Measurements from ENCODE around the gene MFAP5.

DNA sequence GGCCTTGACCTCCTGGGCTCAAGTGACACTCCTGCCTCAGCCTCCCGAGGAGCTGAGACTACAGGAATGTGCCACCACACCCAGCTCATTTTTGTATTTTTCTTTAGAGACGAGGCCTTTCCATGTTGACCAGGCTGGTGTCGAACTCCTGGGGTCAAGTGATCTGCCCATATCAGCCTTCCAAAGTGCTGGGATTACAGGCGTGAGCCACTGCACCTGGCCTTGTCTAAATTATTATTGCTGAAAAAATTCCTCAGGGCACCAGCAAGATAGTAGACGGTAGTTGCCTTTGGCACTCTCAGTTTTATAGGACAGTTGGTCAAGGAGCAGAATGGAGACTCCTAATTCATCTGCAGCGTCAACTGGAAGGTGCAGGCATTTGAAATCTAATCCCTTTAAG is 47.4 kb downstream of the MFAP5 start:
- TF ChIP-seq, protein P1, sequence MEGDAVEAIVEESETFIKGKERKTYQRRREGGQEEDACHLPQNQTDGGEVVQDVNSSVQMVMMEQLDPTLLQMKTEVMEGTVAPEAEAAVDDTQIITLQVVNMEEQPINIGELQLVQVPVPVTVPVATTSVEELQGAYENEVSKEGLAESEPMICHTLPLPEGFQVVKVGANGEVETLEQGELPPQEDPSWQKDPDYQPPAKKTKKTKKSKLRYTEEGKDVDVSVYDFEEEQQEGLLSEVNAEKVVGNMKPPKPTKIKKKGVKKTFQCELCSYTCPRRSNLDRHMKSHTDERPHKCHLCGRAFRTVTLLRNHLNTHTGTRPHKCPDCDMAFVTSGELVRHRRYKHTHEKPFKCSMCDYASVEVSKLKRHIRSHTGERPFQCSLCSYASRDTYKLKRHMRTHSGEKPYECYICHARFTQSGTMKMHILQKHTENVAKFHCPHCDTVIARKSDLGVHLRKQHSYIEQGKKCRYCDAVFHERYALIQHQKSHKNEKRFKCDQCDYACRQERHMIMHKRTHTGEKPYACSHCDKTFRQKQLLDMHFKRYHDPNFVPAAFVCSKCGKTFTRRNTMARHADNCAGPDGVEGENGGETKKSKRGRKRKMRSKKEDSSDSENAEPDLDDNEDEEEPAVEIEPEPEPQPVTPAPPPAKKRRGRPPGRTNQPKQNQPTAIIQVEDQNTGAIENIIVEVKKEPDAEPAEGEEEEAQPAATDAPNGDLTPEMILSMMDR (IDR thresholded peaks at IDR 0.05), result no peak
- TF ChIP-seq RCOR1 (IDR thresholded peaks at IDR 0.05; ENCODE audit: low read depth, low read length), result no peak
- TF ChIP-seq BHLHE40 (IDR thresholded peaks at IDR 0.05; ENCODE audit: low read depth, low read length), result no peak
- TF ChIP-seq PHF8 (IDR thresholded peaks at IDR 0.05; ENCODE audit: borderline replicate concordance, low read depth), result no peak
- no peak for TF ChIP-seq HOXB5 (CRISPR knock-in tag; IDR thresholded peaks at IDR 0.05)
- TF ChIP-seq EP300 (IDR thresholded peaks at IDR 0.05), result no peak
- no peak for TF ChIP-seq KDM1A (IDR thresholded peaks at IDR 0.05; ENCODE audit: low read depth)

Measured in A549 (cell line).